HEK293T (cell line): ENCODE results near the gene GRPR.

Source experiments
- BHLHE40 ChIP-seq: fragments of 450-650 bp; IDR thresholded peaks from 2 replicates; pipeline ENCODE4 v1.6.1; 2016; ENCODE audit warnings: mild to moderate bottlenecking, moderate library complexity, borderline replicate concordance
- FOXM1 ChIP-seq: fragments of 450-650 bp; IDR thresholded peaks from 2 replicates; pipeline ENCODE4 v1.6.1; 2017; ENCODE audit warnings: mild to moderate bottlenecking, borderline replicate concordance
- L3MBTL2 ChIP-seq: fragments of 450-650 bp; conservative IDR thresholded peaks from 2 replicates; pipeline ENCODE4 v1.6.1; 2016; ENCODE audit warnings: mild to moderate bottlenecking
- SUZ12 ChIP-seq: fragments of 450-650 bp; IDR thresholded peaks from 2 replicates; pipeline ENCODE4 v1.6.1; 2016; ENCODE audit warnings: mild to moderate bottlenecking
- ZNF384 ChIP-seq: fragments of 450-650 bp; IDR thresholded peaks from 2 replicates; pipeline ENCODE4 v1.6.1; 2016

GRCh38 chrX:16125520-16126149 lies 2.3 kb downstream of the GRPR start:
- TF ChIP-seq BHLHE40 (no peak), FOXM1 (no peak), L3MBTL2 (no peak), ZNF384 (no peak), SUZ12 (no peak)
